ENCODE data around the gene FLRT1. TPM values are rescaled to one million over a fixed set of nuclear protein-coding genes. Genes with fewer than 3 reads are reported as not detected.
"Not testable (repeated sequence)": the region's sequence is repeated elsewhere in the genome, so short reads cannot be mapped to it uniquely, and the experiment has no call there.

Gene FLRT1
- polyA plus RNA-seq, 1 experiment, result 0.17 TPM

- Histone ChIP-seq H3K27ac (ENCODE audit: low read depth, low read length) (no peak overlapping the region), H3K27me3 (ENCODE audit: control insufficient read depth, insufficient read depth, low read length) (peaks cover 12% of the 10 kb centered on the region), H3K9me3 (ENCODE audit: control insufficient read depth, insufficient read depth, low read length) (no peaks in the 10 kb centered on the region; the same call in 1 of the 2 replicates), H3K4me3 (ENCODE audit: low read depth, low read length) (no peak overlapping the region)
- TF ChIP-seq, protein P1, sequence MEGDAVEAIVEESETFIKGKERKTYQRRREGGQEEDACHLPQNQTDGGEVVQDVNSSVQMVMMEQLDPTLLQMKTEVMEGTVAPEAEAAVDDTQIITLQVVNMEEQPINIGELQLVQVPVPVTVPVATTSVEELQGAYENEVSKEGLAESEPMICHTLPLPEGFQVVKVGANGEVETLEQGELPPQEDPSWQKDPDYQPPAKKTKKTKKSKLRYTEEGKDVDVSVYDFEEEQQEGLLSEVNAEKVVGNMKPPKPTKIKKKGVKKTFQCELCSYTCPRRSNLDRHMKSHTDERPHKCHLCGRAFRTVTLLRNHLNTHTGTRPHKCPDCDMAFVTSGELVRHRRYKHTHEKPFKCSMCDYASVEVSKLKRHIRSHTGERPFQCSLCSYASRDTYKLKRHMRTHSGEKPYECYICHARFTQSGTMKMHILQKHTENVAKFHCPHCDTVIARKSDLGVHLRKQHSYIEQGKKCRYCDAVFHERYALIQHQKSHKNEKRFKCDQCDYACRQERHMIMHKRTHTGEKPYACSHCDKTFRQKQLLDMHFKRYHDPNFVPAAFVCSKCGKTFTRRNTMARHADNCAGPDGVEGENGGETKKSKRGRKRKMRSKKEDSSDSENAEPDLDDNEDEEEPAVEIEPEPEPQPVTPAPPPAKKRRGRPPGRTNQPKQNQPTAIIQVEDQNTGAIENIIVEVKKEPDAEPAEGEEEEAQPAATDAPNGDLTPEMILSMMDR (IDR thresholded peaks at IDR 0.05; ENCODE audit: low read depth, low read length), result no peak
- DNase-seq (ENCODE audit: low read depth, low spot score), result no peak
- POLR2A ChIA-PET, result no interaction called here
- CTCF ChIA-PET, result interaction anchor here (0.6 kb wide), 1 partner anchor 208 kb away, joined by 4 read pairs; no protein-coding TSS in a partner anchor
Measured at GRCh38 chr11:64044730-64045393, 9.1 kb downstream of the FLRT1 start.

GRCh38 chr11:64045700-64046099 is 10.0 kb downstream of the FLRT1 start:
- TF ChIP-seq, protein P1 (IDR thresholded peaks at IDR 0.05; ENCODE audit: low read depth, low read length), result no peak
- DNase-seq (ENCODE audit: low read depth, low spot score), result no peak
- POLR2A ChIA-PET, result no interaction called here
- Histone ChIP-seq H3K27me3 (ENCODE audit: control insufficient read depth, insufficient read depth, low read length) (peaks cover 6% of the 10 kb centered on the region), H3K9me3 (ENCODE audit: control insufficient read depth, insufficient read depth, low read length) (no peaks in the 10 kb centered on the region; the same call in 1 of the 2 replicates), H3K27ac (ENCODE audit: low read depth, low read length) (no peak overlapping the region), H3K4me3 (ENCODE audit: low read depth, low read length) (no peak overlapping the region)
- CTCF ChIA-PET, result no interaction called here

DNA sequence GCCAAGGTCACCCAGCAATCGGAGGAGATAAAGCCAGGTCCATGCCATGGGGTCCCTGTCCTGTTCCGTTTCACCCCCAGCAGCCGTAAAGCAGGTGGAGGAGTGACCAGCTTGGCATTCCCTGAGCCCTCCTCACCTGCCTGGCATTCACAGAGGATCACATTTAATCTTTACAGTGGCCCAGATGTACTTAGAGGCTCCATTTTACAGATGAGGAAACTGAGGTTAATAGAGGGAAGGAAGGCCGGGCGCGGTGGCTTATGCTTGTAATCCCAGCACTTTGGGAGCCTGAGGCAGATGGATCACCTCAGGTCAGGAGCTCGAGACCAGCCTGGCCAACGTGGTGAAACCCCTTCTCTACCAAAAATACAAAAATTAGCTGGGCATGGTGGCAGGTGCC is 11.6 kb downstream of the FLRT1 start:
- H3K4me3 ChIP-seq (ENCODE audit: low read depth, low read length); POLR2A ChIA-PET; H3K9me3 ChIP-seq (ENCODE audit: control insufficient read depth, insufficient read depth, low read length); CTCF ChIA-PET; H3K27me3 ChIP-seq (ENCODE audit: control insufficient read depth, insufficient read depth, low read length); H3K27ac ChIP-seq (ENCODE audit: low read depth, low read length); DNase-seq (ENCODE audit: low read depth, low spot score): not testable (repeated sequence)

GRCh38 chr11:64048042-64048854 is 12.5 kb downstream of the FLRT1 start:
- ChIA-PET CTCF (no interaction called here), POLR2A (no interaction called here)
- DNase-seq (ENCODE audit: low read depth, low spot score), result no peak
- no peak overlapping the region for H3K4me3 ChIP-seq (ENCODE audit: low read depth, low read length)
- no peak overlapping the region for H3K27ac ChIP-seq (ENCODE audit: low read depth, low read length)
- TF ChIP-seq, protein P1 (IDR thresholded peaks at IDR 0.05; ENCODE audit: low read depth, low read length), result no peak
- H3K27me3 ChIP-seq (ENCODE audit: control insufficient read depth, insufficient read depth, low read length), result peaks cover under 1% of the 10 kb centered on the region
- H3K9me3 ChIP-seq (ENCODE audit: control insufficient read depth, insufficient read depth, low read length), result no peaks in the 10 kb centered on the region

DNA sequence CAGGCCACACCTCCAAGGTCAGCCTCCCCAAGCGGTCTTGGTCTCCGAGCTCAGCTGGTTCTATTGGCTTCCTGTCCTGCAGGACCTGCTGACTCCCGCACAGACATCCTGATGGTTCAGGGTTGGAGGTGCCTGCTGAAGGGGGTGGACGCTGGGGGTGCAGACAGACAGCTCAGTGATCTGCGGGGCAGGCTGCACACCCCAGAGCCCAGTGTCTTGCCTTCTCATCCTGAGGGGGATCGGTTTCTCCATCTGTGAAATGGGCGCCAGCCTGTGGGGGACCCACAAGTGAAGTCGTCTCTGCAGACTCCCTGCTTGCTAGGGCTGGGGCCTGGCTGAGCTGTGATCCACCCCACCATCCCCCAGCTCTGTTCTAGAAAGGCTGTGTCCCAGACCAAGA is 13.8 kb downstream of the FLRT1 start:
- ChIA-PET CTCF (no interaction called here), POLR2A (no interaction called here)
- H3K9me3 ChIP-seq (ENCODE audit: control insufficient read depth, insufficient read depth, low read length), result no peaks in the 10 kb centered on the region
- DNase-seq (ENCODE audit: low read depth, low spot score), result no peak
- TF ChIP-seq, protein P1 (IDR thresholded peaks at IDR 0.05; ENCODE audit: low read depth, low read length), result no peak
- no peak overlapping the region for H3K27ac ChIP-seq (ENCODE audit: low read depth, low read length)
- no peak overlapping the region for H3K4me3 ChIP-seq (ENCODE audit: low read depth, low read length)
- H3K27me3 ChIP-seq (ENCODE audit: control insufficient read depth, insufficient read depth, low read length), result peaks cover 8% of the 10 kb centered on the region
